RCC 7860 (cell line): ENCODE results near the gene NFKBIB.
A peak's percentile ranks its signal among the peaks of the same experiment; 100 is the strongest.
"Not testable (repeated sequence)": the region's sequence is repeated elsewhere in the genome, so short reads cannot be mapped to it uniquely, and the experiment has no call there.

Experiments
- DNase-seq: peaks from one replicate; pipeline ENCODE4 v3.0.0-alpha.2; 2015; ENCODE audit warnings: low spot score
- FAIRE-seq: peaks from 2 replicates; lab custom pipeline; 2012; peaks lifted over from hg19 to GRCh38; lab: Jason Lieb, UNC

NFKBIB gene

GRCh38 chr19:38899447-38900201, at the start of gene NFKBIB, which contains the start of gene SIRT2:
Gene NFKBIB (plus strand): TSS chr19:38899969. CDS start chr19:38900033, 64 bp downstream.
Gene SIRT2 (minus strand): TSS chr19:38899618. CDS start chr19:38899521, 97 bp downstream.
- FAIRE-seq, result peak; percentile 89
- DNase-seq, result peak; percentile 97

- no peak for DNase-seq
- FAIRE-seq, result peak; percentile 97
These were observed 49.3 kb upstream of the NFKBIB start for GRCh38 chr19:38850436-38850975.

GRCh38 chr19:38850976-38851621, 48.7 kb upstream of the NFKBIB start:
- DNase-seq, result no peak
- FAIRE-seq, result no peak

GRCh38 chr19:38851622-38852230, 48.0 kb upstream of the NFKBIB start:
- DNase-seq, result peak; percentile 68
- FAIRE-seq, result no peak

GRCh38 chr19:38852231-38853044, 47.3 kb upstream of the NFKBIB start:
- FAIRE-seq (no peak), DNase-seq (peak; percentile 44)

- no peak for DNase-seq
These were observed 46.6 kb upstream of the NFKBIB start for GRCh38 chr19:38853214-38853613.

GRCh38 chr19:38854961-38855360, 44.8 kb upstream of the NFKBIB start:
- DNase-seq, FAIRE-seq: not testable (repeated sequence)

More at GRCh38 chr19:38853214-38853613, 46.6 kb upstream of the NFKBIB start:
- FAIRE-seq, result no peak

GRCh38 chr19:38855751-38856150, 44.0 kb upstream of the NFKBIB start:
- FAIRE-seq, DNase-seq: not testable (repeated sequence)

GRCh38 chr19:38856813-38857212, 43.0 kb upstream of the NFKBIB start:
- DNase-seq (no peak), FAIRE-seq (no peak)

- not testable (repeated sequence) for FAIRE-seq, DNase-seq
These were observed 40.1 kb upstream of the NFKBIB start for GRCh38 chr19:38859631-38860204.

- FAIRE-seq (peak; percentile 70), DNase-seq (no peak)
These were observed 38.4 kb upstream of the NFKBIB start for GRCh38 chr19:38861368-38861767.

- DNase-seq (no peak), FAIRE-seq (no peak)
These were observed 37.3 kb upstream of the NFKBIB start for GRCh38 chr19:38862321-38863059.

GRCh38 chr19:38867171-38867780, 32.5 kb upstream of the NFKBIB start:
- no peak for DNase-seq
- peak; percentile 55 for FAIRE-seq

GRCh38 chr19:38868551-38868950, 31.2 kb upstream of the NFKBIB start:
- DNase-seq, result no peak
- FAIRE-seq, result no peak

- no peak for FAIRE-seq
- no peak for DNase-seq
These were observed 30.5 kb upstream of the NFKBIB start for GRCh38 chr19:38869160-38869835.

GRCh38 chr19:38869836-38870607, 29.7 kb upstream of the NFKBIB start:
- DNase-seq, result peak; percentile 8
- no peak for FAIRE-seq

GRCh38 chr19:38870612-38871011, 29.2 kb upstream of the NFKBIB start:
- no peak for DNase-seq
- FAIRE-seq, result no peak

- not testable (repeated sequence) for FAIRE-seq, DNase-seq
These were observed 26.4 kb upstream of the NFKBIB start for GRCh38 chr19:38873400-38873799.
